OCI-LY7 (cell line): ENCODE data around the gene F2R.

Experiments
- CTCF ChIP-seq: fragments of 200-600 bp; sonication (generic); conservative IDR thresholded peaks from 2 replicates; pipeline ENCODE4 v1.5.1; 2014; ENCODE audit warnings: mild to moderate bottlenecking, antibody characterized with exemption, low read length, moderate library complexity, mixed read lengths
- EZH2phosphoT487 ChIP-seq: fragments of 200-600 bp; sonication (generic); IDR thresholded peaks from 2 replicates; pipeline ENCODE4 v1.6.1; 2018; ENCODE audit warnings: low read depth, borderline replicate concordance, mild to moderate bottlenecking, mixed run types, antibody characterized with exemption, low read length, moderate library complexity, mixed read lengths

GRCh38 chr5:76755779-76756637, 40.1 kb downstream of the F2R start:
- no peak for TF ChIP-seq CTCF
- TF ChIP-seq EZH2phosphoT487, result no peak
